NCI-H2196 treated with DMSO at 0.1 percent for 48 hours (cell line): ENCODE measurements around the gene GJC3.
A peak's percentile ranks its signal among the peaks of the same experiment; 100 is the strongest.
"Not testable (repeated sequence)": the region's sequence is repeated elsewhere in the genome, so short reads cannot be mapped to it uniquely, and the experiment has no call there.

ENCODE experiments used
- DNase-seq: peaks from one replicate; lab custom pipeline; 2025; ENCODE audit not compliant: unreplicated experiment; lab: John Stamatoyannopoulos, UW

The GJC3 gene

GRCh38 chr7:99928994-99929729 is at the start of gene GJC3:
GJC3 (minus strand) TSS chr7:99929620; CDS start chr7:99929620, 0 bp downstream.
- DNase-seq = peak; percentile 51

DNA sequence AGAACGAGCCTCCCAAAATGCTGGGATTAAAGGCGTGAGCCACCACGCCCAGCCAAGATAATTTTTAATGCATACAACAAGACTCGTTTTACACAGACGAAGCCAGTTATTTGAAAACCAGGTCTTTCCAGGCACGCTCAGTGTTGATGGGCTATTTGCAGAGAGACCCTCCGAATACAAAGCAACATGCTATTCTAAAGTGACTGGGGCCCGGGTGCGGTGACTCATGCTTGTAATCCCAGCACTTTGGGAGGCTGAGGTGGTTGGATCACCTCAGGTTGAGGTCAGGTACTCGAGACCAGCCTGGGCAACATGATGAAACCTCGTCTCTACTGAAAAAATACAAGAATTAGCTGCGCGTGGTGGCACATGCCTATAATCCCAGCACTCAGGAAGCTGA is 47.2 kb upstream of the GJC3 start:
- no peak for DNase-seq

GRCh38 chr7:99975782-99976521 is 46.5 kb upstream of the GJC3 start, which contains the start of gene AZGP1:
AZGP1 (minus strand) TSS chr7:99976031; CDS start chr7:99976020, 11 bp downstream.
- no peak for DNase-seq

- DNase-seq = no peak
These were observed 45.3 kb upstream of the GJC3 start for GRCh38 chr7:99974681-99975080.

DNA sequence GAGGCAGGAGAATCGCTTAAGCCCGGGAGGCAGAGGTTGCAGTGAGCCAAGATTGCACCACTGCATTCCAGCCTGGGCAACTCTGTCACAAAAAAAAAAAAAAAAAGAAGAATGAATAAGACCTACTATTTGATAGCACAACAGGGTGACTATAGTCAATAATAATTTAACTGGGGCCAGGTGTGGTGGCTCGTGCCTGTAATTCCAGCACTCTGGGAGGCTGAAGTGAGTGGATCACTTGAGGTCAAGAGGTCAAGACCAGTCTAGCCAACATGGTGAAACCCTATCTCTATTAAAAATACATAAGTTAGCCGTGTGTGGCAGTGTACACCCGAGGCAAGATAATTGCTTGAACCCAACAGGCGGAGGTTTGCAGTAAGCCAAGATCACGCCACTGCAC is 44.4 kb upstream of the GJC3 start:
- DNase-seq = not testable (repeated sequence)

- DNase-seq = no peak
These were observed 41.8 kb upstream of the GJC3 start for GRCh38 chr7:99971242-99971641.

DNA sequence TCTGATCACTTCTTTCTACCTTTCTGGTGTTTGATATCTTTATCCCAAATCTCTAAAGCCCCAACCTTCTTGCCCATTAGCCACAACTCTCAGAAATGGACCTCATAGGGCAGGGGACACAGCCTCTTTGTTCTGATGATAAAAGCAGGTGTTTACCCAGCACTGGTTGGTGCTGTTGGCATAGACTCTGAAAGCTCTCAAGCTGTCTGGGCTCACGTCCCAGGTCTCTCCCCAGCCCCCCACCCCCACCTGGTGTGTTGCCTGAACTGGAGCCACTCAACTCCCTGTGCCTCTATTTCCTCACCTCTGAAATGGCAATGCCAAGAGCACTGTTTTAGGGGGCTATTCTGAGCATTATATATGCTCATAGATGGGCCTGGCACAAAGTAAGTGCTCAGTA is 40.4 kb upstream of the GJC3 start:
- DNase-seq = peak; percentile 49

DNA sequence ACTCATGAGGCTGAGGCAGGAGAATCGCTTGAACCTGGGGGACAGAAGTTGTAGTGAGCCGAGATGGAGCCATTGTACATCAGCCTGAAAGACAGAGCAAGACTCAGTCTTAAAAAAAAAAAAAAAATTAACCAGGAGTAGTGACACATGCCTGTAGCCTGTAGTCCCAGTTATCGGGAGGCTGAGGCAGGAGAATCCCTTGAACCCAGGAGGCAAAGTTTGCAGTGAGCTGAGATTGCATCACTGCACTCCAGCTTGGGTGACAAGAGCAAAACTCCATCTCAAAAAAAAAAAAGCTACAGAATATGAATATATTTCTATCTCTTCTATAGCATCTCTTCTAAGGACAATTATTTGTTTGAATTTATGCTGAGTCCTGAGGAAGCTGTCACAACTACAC is 39.9 kb upstream of the GJC3 start:
- DNase-seq = no peak

- DNase-seq = no peak
These were observed 29.3 kb upstream of the GJC3 start for GRCh38 chr7:99958564-99959227.

DNA sequence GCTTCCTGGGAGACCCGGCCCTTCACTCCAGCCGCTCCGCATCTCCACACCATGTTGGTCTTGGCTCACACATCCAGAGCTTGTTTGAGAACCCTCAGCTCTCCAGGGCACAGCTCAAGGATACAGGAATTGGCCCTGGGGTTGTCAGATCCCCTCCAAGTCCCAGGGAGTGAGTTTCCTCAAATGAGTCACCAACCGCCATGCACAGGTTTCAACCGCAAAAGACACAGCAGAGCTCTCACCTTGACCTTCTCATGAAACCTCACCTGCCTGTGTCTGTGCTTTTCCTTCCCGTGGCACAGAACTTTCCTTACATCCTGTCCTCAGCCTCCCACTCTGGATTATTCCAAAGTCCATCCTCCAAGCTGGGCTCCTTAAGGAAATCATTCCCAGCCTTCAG is 25.8 kb upstream of the GJC3 start:
- no peak for DNase-seq

GRCh38 chr7:99954643-99955042 is 25.2 kb upstream of the GJC3 start:
- DNase-seq = not testable (repeated sequence)

DNA sequence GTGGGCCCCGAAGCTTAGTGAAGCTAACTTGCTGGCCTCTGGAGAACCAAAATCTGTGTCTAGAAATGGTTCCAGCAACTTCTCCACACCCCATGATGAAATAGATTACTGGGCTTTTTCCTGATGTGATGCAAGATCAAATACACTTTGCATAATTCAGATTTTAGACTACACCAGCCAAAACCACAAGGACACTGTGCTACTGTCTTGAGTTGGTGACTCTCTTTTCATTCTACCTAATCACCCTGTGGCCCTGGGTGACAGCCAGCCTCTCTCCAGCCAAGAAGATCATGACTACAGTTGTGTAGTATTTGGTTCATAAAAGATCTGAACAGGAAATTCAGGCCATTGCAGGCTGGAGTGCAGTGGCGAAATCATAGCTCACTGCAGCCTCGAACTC is 24.2 kb upstream of the GJC3 start:
- DNase-seq = no peak

DNA sequence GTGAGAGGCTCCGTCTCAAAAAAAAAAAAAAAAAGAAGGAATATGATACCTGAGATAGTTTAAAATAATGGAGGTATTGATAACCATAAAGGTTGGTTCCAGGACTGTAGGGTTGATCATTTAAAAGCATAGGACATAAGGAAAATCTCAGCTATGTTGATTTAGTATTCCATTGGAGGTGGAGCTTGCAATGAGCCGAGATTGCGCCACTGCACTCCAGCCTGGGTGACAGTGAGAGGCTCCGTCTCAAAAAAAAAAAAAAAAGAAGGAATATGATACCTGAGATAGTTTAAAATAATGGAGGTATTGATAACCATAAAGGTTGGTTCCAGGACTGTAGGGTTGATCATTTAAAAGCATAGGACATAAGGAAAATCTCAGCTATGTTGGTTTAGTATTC is 23.2 kb upstream of the GJC3 start:
- DNase-seq = not testable (repeated sequence)

DNA sequence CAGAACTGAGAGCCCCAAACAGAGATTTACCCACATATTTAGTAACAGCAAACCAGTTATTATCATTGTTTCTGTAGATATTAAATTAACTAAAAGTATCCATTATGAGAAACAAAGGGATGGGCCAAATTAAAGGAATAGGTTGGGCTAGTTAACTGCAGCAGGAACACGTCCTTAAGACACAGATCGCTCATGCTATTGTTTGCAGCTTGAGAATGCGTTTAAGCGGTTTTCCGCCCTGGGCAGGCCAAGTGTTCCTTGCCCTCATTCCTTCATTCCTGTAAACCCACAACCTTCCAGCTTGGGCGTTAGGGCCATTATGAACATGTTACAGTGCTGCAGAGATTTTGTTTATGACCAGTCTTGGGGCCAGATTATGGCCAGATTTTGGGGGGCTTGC is 21.4 kb upstream of the GJC3 start:
- not testable (repeated sequence) for DNase-seq

- DNase-seq = no peak
These were observed 20.3 kb upstream of the GJC3 start for GRCh38 chr7:99949645-99950228.

- DNase-seq = no peak
These were observed 18.2 kb upstream of the GJC3 start for GRCh38 chr7:99947608-99948007.

- DNase-seq = no peak
These were observed 15.2 kb upstream of the GJC3 start for GRCh38 chr7:99944497-99945070.

- DNase-seq = no peak
These were observed 14.4 kb upstream of the GJC3 start for GRCh38 chr7:99943641-99944496.

- no peak for DNase-seq
These were observed 8.9 kb upstream of the GJC3 start for GRCh38 chr7:99938296-99938695.

DNA sequence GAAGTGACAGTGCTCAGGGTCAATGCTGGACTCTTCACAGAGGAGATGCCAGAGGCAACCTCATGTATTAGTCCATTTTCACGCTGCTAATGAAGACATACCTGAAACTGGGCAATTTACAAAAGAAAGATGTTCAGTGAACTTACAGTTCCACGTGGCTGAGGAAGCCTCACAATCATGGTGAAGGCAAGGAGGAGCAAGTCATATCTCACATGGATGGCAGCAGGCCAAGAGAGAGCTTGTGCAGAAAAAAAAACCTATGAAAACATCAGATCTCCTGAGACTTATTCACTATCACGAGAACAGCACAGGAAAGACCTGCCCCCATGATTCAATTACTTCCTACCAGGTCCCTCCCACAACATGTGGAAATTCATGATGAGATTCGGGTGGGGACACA is 5.6 kb upstream of the GJC3 start:
- DNase-seq = not testable (repeated sequence)
